ENCODE measurements around the gene IRS2.
"Not testable (repeated sequence)": the region's sequence is repeated elsewhere in the genome, so short reads cannot be mapped to it uniquely, and the experiment has no call there.

IRS2 gene

DNA sequence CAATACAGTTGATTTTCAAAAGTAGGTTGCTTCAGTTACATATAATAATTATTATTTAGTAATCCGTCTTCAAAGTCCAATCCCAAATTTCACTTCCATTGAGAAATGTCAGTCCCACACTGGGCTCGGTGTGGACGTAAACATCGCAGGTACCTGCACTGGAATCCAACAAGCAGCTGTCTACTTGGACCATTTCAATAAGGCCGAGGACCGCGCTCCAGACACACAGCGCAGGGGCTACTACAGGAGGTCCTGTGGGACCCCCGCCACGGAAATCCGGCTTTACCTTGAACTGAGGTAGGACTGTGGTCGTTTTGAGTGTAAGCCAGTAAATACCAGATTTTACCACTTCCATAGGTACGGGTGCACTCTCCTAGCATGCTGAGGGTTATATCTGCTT, 30.8 kb downstream of the IRS2 start:
- no peak for DNase-seq

DNA sequence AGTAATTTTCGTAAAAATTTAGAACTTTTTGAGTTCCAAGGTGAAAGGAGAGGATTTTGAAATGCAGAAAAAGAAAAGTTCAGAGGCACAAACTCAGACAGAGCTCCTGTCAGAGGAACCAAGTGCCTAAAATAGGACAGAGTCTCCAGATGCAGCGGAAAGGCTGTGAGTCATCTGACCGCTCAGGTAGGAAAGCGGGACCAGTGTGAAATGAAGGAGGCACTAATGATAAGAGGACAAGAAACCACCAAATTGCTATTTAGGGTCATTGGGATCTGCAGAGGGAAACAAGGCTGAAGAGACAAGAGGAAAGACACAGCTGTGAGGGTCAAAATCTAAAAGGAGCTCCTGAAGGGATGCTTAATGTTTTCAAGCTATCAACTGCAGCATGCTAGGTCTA, 34.9 kb downstream of the IRS2 start:
- no peak for DNase-seq

DNA sequence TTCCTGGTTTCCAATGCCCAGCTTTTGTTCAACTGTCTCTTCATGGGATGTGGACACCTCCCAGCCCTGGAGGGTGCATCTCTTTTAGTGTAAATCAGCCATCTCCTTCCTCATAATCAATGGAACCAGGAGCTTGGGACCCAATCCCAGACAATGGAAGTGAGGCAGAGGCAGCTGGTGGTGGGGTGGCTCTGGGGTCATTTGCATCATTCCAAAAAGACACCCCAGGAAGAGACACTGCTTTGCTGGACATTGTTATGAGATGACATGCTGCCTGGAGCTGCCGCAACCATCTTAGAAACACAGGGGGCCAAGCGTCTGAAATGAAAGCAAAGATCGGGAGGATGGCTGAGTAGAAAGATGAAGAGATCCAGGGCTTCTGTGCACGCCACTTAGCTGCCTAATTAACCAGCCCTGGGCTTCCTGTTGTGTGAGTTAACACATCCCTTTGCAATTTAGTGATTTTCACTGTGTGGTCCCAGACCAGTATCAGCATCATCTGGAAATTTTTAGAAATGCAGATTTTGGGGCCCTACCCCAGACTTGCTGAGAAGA, 36.1 kb downstream of the IRS2 start:
- DNase-seq: no peak

DNA sequence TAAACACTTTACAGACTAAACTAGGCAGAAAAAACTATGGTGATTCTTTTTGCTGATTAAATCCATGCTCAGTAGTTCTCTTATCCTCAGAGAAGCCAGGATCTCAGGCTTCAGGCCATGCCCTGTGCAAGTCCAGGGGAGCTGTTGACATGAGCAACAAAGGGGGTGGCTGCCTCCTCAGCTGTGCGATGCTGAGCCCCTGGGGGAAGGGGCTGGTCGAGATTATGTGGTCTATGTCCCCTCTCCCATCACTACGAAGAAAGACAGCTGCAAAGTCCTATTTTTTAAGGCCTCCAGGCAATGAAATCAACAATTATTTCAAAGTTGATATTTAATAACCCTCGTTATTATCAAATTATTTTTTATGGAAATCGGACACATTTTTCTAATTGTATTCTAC, 37.0 kb downstream of the IRS2 start:
- DNase-seq: no peak

DNA sequence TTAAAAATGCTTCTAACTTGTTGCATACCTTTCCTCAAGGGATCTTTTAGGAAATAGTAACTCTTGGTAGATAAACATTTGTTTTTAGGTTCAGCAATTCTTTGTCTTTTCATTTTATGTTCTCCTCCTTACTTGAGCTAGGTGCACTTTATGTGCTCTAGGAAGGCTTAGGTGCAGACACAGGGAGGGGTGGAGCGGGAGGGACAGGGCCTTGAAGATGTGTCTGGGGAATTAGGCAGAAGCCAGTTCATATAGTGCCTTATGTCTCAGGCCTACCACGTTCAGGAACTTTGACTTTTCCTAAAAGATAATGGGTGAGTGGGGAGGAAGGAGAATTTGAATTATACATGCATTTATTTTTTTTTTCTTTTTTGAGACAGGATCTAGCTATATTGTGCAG, 37.7 kb downstream of the IRS2 start:
- DNase-seq: no peak

DNA sequence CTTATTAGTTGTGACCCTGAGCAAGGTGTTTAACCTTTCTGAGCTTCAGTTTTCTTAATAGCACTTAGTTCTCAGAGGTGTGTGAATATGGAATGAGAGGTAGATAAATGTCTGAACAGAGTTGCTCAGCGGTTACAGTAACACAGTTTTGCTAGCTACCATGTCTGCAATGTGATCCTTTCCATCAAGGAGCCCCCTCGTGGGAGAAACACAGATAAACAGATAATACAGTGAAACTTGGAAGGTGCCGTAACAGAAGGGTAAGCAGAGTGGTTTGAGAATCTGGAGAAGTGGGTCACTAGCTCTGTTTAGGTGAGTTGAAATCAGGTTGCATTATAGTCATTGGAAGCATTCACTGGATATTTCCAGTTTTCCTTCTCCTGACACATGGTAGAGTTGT, 38.9 kb downstream of the IRS2 start:
- DNase-seq: no peak

DNA sequence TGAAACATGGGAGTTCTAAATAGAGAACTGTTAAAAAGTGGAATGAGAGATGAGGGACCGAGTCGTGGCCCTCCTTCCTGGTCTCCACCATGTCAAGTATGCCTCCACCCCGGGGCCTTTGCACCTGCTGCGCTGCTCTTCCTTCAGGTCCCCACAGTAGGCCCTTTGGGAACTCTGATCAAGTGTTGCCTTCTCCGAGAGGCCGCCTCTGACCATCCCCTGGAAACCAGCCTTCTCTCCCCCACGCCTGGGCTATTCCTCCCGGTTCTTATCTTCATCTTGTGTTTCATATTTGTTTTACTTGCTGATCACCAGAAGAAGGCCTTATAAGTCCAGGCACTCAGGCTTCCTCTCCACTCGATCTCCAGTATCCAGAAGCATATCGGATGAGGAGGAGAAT, 40.0 kb downstream of the IRS2 start:
- DNase-seq: no peak

DNA sequence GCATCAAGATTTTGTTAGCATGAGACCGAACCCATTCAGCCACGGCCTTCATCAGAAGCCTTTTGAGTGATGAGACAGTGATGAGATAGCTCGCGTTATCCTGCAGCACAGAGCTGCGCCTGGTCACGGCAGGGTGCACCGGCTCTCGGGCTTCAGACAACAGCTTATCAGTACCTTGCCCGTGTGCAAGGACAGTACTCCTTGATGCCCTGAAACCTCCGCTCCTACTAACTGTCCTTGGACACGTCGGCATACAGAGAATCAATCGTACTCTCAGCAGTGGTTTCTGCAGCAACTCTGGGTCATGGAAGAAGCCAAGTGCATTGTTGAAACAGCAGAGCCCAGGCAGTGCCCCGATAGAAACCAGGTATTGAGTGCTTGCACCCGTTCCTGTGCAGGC, 40.7 kb downstream of the IRS2 start:
- no peak for DNase-seq

DNA sequence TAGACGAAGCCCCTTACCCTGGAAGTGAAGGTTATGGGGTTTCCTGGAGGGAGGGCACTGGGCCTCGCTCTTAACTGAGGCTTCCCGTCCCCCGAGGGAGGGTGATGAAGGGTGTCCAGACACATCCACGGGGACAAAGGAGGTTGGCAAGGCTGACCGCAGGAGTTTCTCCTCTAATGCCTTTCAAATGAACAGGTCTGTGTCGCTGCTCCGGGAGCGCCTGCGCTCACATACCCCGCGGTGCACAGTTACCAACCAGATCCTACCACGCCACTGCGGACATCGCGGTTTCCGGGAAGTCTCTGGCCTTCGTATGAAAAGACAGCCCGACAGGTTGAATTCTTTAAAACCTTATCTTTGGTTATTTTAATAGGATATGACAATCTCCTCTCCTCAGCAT, 41.3 kb downstream of the IRS2 start:
- no peak for DNase-seq

DNA sequence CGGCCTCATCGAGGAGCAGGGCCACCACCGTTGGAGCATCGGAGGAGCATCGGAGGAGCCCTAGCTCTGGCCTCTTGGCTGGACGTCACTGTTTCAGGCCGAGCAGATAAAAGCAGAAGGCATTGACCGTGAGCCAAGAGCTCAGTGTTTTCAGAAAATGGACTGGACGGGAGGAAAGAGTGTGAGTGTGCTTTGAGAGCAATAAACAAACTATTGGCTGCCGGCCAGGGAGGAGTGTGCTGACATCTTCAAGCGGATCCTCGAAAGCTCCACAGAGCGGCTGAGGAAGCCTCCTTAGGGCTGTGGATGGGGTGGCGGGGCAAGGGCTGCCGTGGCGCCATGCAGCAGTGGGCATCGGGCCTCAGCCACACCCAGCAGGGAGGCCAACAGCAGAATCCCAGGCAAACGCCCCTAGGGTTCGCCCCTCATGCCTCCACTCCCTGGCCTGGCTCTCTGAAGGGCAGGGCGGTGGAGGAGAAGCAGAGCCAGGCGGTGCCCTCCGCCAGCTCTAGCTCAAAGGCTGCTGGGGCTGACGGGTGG, 41.8 kb downstream of the IRS2 start:
- no peak for DNase-seq

DNA sequence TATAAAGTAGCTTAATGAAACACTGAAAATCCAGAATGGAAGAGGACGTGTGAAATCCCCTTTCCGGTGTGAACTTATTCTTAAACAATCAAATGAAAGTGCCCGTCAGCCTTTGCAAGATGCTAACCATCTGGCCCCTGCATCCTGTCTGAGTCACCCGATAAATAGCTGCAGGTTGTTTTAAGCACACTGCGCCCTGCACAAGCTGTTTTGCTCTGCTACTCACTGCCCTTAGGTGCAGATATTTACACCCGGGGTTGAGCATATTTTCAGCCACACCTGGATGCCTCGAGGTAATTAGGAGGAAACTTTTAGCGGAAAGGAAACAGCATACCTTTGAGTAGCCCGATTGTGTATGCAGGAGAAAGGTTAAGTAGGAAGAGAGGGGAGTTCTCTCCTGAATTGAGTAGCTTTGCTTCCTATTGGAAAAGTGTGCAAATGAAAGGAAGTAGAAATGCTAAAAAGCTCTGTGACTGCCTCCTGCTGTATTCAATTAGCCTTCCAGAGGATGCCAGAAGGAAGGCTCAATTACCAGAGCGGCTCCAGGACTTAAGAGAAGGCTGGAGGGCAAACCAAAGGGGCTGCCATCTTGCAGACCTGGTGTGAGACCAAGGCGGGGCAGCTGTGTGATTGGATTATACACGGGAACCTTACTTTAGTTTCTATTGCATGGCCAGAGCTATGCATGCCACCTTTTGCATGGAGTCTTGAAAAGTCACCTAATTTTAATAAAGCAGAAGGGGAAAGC, 42.5 kb downstream of the IRS2 start:
- DNase-seq: no peak

DNA sequence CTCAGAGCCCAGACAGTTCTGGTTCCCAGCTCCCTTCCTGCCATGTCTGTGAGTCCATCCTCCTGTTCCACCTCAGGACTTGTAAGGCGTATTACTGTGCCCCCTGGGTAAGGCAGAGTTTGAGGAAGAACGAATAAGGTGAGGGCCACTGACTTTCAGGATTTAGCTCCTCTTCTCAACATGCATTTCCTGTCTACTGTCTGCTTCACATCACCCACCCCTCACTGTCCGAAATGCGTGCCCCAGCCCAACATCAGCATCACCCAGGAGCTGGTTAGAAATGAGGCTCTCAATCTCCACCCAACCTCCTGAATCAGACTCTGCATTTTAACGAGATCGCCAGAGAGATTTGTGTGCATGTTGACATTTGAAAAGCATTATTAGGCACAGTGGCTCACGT, 44.4 kb downstream of the IRS2 start:
- no peak for DNase-seq

DNA sequence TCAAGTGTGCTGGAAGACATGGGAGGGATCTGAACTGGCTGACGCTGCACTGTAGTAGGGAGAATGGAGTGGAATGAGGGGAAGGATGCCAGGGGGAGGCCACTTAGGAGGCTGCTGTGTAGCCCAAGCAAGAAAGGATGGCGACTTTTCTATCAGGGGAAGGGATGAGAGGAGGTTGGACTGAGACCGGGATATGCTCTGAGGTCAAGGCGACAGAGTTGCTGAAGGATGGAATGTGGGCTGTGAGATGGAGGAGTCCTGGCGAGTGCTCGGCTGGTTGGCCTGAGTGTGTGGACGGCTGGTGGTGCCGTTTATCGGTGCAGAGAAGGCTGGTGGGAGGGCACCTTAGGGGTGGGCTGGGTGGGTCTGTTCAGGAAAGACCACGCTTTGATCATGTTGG, 45.7 kb downstream of the IRS2 start:
- DNase-seq: no peak

DNA sequence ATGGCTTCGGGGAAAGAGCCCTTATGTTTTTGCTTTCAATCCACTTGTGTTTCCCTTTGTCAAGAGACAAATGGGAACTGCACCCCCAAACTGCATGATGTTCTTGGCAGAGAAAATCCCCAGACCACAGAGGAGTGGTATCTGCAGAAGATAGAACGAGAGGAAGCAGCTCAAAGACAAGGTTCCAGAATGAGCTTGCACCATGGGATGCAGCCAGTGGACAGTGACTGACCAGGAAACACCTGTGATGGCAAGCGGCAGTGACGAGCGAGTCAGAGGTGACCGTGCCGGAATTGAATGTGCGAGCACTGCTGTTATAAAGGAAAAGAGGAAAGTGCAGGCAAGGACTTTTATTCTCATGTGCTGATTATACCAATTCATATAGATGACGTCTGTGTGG, 46.3 kb downstream of the IRS2 start:
- no peak for DNase-seq

DNA sequence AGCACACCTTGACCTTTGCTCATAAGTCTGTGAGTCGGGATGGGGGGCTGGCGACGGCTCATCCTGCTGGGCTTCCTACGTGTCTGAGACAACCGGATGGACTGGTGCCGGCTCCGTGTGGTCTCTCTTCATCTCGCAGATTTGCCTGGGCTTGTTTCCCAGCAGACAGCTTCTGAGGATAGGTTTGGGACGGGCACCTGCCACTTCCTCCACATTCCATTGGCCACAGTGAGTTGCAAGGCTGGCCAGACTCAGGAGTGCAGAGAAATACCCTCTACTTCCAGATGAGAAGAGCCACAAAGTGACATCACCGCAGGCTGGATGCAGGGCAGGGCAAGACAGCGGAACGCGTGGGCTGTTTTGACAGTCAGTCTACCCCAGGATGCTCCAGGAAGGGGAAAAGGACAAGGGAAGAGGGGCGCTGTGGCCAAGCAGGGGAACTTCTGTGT, 48.1 kb downstream of the IRS2 start:
- no peak for DNase-seq

DNA sequence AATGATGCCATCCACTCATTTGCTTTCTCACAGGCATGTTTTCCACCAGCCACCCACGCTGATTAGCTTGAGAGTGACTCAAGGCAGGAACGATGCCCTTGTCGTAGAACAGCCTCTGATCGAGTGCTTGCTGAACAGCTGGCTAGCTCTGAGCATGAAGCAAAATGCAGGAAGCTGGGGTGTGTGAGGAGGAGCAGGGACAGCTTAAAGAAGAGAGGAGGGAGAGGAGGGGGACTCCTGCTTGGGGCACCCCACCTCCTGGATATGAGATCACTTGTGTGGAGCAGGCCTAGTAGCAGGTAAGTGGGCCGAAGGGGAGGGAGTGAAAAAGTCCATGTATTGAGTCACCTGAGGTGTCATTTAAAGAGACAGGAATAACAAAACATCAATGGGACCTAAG, 48.8 kb downstream of the IRS2 start:
- no peak for DNase-seq

DNA sequence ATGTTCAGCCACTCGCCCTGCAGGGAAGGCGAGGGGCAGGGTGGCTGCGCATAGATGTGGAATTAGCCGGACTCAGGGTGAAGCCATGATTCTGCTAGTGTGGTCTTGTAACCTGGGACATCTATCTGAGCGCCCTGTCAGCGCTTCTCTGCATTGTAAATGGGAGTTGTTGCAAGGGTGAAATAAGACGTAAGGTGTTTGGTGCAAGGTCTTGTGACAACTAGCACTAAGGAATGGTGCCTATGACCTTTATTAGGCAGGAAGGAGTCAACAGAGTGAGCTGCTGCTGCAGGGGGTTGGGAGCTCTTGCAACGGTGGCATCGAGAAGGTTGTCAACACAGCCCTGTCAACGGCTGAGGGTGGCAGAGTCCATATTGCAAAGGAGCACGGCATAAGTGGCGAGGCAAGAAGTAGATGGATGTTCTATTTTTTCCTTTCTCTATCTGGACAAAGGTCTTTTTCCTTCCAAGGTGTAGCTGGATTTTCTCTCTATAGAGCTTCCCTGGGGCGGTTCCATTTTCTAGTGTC, 49.3 kb downstream of the IRS2 start:
- DNase-seq: no peak

DNA sequence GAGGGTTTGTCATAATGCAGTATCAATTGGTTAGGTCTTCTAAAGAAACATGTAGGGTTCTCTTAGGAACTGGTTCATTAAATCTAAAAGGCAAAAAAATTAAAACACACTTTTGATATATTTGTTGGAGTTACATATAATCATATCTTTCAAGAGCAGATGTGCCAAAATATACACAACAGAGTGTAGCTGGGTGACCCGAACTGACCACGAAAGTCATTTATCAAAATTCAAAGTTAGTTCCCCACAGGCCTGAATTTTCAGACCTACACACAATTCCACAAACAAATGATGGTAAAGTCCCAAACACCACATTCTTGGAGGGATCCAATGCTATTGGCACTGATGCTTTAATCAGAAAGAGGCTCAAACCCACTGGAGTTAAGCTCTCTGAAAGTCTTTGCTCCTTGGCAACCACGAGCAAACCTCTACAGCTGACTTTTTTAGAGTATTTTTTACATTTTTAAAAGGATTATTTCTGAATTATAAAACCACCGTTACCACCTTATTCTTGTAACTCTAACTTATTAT, 50.9 kb downstream of the IRS2 start:
- DNase-seq: no peak

DNA sequence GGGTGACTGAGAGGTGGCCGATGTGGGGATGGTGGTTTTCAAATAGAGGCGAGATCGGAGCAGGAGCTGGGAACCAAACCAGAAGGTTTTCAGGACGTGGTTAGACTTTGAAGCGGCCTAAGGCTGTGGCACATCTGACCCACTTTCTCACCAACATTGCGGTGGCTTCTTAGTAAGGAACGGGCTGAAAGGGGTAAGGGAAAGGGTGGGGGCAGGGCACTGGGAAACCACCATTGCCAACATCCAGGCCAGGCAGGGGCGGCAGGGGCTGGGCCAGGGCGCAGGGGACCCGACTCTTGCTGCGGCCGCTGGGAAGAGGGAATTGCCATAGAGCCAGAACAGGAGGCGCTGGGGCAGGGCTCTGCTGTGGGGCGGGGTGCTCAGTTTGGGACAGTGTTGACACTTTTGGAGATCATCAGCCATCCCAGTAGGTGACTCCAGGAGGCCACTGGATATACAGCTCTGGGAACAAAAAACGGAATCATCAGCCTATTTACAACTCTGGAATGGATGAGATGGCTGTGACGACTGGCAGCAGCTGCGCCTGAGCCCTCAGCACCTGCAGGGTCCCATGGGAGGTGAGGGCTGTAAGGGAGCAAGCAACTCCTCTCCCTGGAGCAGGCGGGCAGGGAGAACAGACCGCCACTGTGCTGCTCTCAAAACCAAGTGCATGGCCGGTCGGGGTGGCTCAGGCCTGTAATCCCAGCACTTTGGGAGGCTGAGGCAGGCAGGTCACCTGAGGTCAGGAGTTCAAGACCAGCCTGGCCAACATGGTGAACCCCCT, 52.2 kb downstream of the IRS2 start:
- DNase-seq: no peak

DNA sequence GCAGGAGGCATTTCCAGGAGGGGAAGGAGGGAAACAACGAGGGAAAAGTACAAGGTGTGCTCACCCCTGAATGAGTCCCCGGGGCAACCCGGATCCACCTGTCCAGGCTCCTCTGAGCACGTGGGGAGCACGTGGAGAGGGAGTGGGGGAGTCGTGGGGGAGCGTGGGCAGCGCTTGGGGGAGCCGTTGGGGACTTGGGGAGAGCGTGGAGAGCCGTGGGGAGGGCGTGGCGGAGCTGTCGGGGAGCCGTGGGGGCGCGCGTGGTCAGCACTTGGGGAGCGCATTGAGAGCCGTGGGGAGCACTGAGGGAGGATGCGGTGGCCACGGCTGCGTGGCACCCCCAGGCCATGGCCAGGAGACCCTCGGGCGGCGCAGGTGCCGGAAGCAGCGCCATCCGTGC, 52.8 kb downstream of the IRS2 start:
- DNase-seq: no peak

DNA sequence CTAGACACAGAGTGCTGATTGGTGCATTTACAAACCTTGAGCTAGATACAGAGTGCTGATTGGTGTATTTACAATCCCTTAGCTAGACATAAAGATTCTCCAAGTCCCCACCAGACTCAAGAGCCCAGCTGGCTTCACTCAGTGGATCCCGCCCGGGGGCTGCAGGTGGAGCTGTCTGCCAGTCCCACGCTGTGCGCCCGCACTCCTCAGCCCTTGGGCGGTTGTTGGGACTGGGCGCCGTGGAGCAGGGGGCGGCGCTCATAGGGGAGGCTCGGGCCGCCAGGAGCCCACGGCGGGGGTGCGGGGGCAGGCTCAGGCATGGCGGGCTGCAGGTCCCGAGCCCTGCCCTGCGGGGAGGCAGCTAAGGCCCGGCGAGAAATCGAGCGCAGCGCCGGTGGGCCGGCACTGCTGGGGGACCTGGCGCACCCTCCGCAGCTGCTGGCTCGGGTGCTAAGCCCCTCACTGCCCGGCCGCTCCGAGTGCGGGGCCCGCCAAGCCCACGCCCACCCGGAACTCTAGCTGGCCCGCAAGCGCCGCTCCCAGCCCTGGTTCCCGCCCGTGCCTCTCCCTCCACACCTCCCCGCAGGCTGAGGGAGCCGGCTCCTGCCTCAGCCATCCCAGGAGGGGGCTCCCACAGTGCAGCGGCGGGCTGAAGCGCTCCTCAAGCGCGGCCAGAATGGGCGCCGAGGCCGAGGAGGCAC, 53.8 kb downstream of the IRS2 start:
- DNase-seq: not testable (repeated sequence)

DNA sequence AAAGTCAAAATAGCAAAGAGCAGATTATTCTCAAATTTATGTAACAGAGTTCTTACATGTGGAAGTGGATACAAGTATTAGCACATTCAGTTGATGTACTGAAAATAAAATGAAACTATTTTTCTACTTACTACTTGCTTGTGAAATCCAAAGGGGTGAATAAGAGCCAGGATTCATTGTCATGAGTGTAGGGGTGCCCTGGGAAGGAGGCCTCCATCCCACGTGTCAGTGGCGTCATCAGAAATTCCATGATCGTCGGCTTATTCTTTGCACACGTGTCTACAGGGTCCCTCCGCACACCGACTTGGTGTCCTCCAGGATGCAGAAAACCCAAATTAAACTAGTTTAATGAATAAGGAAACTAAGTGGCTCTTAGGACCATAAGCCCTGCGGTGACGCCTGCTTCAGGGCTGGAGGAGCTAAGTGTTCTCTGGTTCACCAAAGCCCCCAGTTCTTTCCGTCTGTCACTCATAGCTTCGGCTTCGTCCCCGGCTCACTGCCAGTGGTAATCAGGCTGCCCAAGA, 55.5 kb downstream of the IRS2 start:
- DNase-seq: no peak
